Transverse colon (tissue), 4 donors: Measurements from ENCODE around the gene TOLLIP. TPM values are rescaled to one million over a fixed set of nuclear protein-coding genes. Genes with fewer than 3 reads are reported as not detected.

Experiments used
- DNase-seq: peaks from one replicate; pipeline ENCODE4 v3.0.0-alpha.2; 2019
- H3K27ac ChIP-seq, 4 donors: fragments of 200-600 bp; sonication (generic); 2 replicates each; pipeline ENCODE4 v1.5.1; 2016 to 2018; ENCODE audit warnings: inconsistent platforms in 4 of 4
- H3K27me3 ChIP-seq: fragments of 200-600 bp; sonication (generic); 2 replicates; pipeline ENCODE4 v1.5.1; 2017; ENCODE audit warnings: inconsistent platforms
- H3K36me3 ChIP-seq, 4 donors: fragments of 200-600 bp; sonication (generic); 2 replicates each; pipeline ENCODE4 v1.5.1; 2017 to 2019; ENCODE audit warnings: inconsistent platforms in 4 of 4
- H3K4me1 ChIP-seq, 4 donors: fragments of 200-600 bp; sonication (generic); 2 replicates each; pipeline ENCODE4 v1.5.1; 2017 to 2020; ENCODE audit warnings: inconsistent platforms in 4 of 4
- H3K4me3 ChIP-seq, 4 donors: fragments of 200-600 bp; sonication (generic); 1 replicate in 1 of 4; 2 replicates in 3 of 4; pipeline versions ENCODE4 v1.5.1 to v1.6.1; 2017 to 2019; ENCODE audit warnings: inconsistent platforms in 4 of 4
- H3K9me3 ChIP-seq, 2 donors: fragments of 200-600 bp; sonication (generic); 2 replicates each; pipeline ENCODE4 v1.5.1; 2017 to 2019; ENCODE audit warnings: inconsistent platforms in 2 of 2
- EP300 ChIP-seq: sonication (generic); formaldehyde crosslinking; IDR thresholded peaks from one replicate; pipeline ENCODE4 v1.6.1; 2017; ENCODE audit warnings: antibody characterized with exemption, low read depth
- POLR2A ChIP-seq: fragments of 450-650 bp; IDR thresholded peaks from one replicate; pipeline ENCODE4 v1.6.1; 2016; ENCODE audit warnings: antibody characterized with exemption, mild to moderate bottlenecking, moderate library complexity
- POLR2AphosphoS5 ChIP-seq, 3 donors: sonication (generic); formaldehyde crosslinking; IDR thresholded peaks; one replicate each; pipeline ENCODE4 v1.6.1; 2016; ENCODE audit warnings: antibody characterized with exemption in 3 of 3
- WGBS, 2 donors: methylation state at CpG; one replicate each; pipeline ENCODE4 v1.1.5; 2018; ENCODE audit warnings: low coverage in 1 of 2; 5-methylcytosine and 5-hydroxymethylcytosine counted together
- in situ Hi-C, 4 donors: fragments of 200-750 bp; cut with MboI; loops; one replicate each; pipeline versions ENCODE4 v1.15.0 to v1.15.1; 2017; ENCODE audit warnings: low sequenced_read_pairs in 3 of 4, low pct_ligation_motif_present in 1 of 4, low pct_unique_long_range_greater_than_20kb in 1 of 4
- intact Hi-C: fragments of 100-400 bp; cut with DNase I; formaldehyde crosslinking; loops from one replicate; pipeline ENCODE4 v1.15.1; 2023; ENCODE audit warnings: low total_unique reads
- total RNA-seq, 4 donors: library from RNA; depleted of rRNA; stranded (reverse); fragments of >200 nt; gene quantifications; one replicate each; pipeline ENCODE4 v1.1.0, GENCODE V29; 2016
- TF ChIP-seq, protein P1 (sequence below), 5 experiments: fragments of 200-600 bp in 3 of 5; fragments of 450-650 bp in 2 of 5; sonication (generic) in 3 of 5; IDR thresholded peaks; 1 replicate in 2 of 5; 2 replicates in 3 of 5; pipeline ENCODE4 v1.5.1; 2016 to 2017; ENCODE audit warnings: antibody characterized with exemption in 5 of 5, inconsistent platforms in 3 of 5, mild to moderate bottlenecking in 2 of 5, moderate library complexity in 1 of 5

Gene TOLLIP
- total RNA-seq, 4 donors from 2014 or later: 25.9 to 132 (median 50.4) TPM

DNA sequence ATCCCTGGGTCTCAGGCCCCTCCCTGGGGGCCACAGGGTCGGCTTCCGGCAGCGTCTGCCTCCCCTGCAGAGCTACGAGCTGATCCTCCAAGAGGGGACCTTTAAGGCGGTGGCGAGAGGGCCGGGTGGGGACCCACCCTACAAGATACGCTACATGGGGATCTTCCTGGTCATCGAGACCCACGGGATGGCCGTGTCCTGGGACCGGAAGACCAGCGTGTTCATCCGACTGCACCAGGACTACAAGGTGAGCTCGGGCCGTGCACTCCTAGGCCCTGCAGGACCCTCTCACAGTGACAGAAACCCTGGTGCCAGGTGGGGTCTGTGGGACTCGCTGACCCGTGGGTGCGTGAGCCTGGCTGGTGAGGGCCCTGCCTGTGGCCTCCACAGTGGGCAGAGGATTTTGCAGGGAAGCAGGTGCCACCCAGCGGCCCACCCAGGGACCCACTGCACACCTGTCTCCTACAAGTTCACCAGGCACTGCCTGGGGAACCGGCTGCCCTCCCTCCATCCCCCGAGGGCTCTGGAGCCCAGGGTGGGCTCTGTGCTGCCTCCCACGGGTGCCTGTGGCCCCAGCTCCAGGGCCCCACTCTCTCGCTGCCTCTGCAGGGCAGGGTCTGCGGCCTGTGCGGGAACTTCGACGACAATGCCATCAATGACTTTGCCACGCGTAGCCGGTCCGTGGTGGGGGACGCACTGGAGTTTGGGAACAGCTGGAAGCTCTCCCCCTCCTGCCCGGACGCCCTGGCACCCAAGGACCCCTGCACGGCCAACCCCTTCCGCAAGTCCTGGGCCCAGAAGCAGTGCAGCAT lies 72.9 kb downstream of the TOLLIP start:
- no peak overlapping the region for H3K4me3 ChIP-seq
- no peaks in the 10 kb centered on the region for H3K27me3 ChIP-seq
- peaks cover 7 to 40% (median 37%) of the 10 kb centered on the region in 4 donors for H3K4me1 ChIP-seq
- intact Hi-C loops (no loop called here), in situ Hi-C loops (no loop called here)
- no peaks in the 10 kb centered on the region for H3K9me3 ChIP-seq
- TF ChIP-seq POLR2A: no peak
- TF ChIP-seq, protein P1, sequence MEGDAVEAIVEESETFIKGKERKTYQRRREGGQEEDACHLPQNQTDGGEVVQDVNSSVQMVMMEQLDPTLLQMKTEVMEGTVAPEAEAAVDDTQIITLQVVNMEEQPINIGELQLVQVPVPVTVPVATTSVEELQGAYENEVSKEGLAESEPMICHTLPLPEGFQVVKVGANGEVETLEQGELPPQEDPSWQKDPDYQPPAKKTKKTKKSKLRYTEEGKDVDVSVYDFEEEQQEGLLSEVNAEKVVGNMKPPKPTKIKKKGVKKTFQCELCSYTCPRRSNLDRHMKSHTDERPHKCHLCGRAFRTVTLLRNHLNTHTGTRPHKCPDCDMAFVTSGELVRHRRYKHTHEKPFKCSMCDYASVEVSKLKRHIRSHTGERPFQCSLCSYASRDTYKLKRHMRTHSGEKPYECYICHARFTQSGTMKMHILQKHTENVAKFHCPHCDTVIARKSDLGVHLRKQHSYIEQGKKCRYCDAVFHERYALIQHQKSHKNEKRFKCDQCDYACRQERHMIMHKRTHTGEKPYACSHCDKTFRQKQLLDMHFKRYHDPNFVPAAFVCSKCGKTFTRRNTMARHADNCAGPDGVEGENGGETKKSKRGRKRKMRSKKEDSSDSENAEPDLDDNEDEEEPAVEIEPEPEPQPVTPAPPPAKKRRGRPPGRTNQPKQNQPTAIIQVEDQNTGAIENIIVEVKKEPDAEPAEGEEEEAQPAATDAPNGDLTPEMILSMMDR (IDR thresholded peaks at IDR 0.05): no peak
- no peak for TF ChIP-seq EP300
- no peak for TF ChIP-seq POLR2AphosphoS5 (IDR thresholded peaks at IDR 0.05)
- peak overlapping the region; percentile 41 to 81 (median 56) for H3K27ac ChIP-seq
- no peaks in the 10 kb centered on the region for H3K36me3 ChIP-seq
- no peak for DNase-seq
- 76% methylated on average over 32 of the region's 37 CpGs; no CpG with 5 or more reads in 1 of the 2 donors for WGBS, 2 donors

DNA sequence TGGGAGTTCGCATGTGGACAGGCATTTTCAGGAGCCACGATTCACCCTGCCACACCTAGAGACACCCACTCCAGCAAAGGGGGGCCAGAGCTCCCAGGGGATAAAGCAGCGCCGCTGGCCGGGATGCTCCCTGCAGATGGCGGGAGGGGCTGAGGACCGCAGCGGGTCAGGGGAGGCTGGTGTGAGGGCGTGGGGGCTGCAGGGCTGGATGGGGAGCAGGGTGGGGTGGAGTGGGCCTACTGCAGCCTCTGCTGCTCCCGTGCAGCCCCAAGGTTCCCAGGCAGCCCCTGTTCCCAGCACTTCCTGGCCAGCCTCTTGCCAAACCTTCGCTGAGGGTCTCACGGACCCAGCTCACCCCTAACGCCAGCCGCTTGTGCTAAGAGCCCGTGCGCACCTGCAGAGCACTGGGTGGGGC lies 73.5 kb downstream of the TOLLIP start:
- intact Hi-C loops (no loop called here), in situ Hi-C loops (no loop called here)
- no peak for TF ChIP-seq POLR2AphosphoS5 (IDR thresholded peaks at IDR 0.05)
- no peak for TF ChIP-seq POLR2A
- no peak for TF ChIP-seq EP300
- TF ChIP-seq, protein P1 (IDR thresholded peaks at IDR 0.05): no peak
- Histone ChIP-seq H3K27ac (peak overlapping the region in 2 of 4 donors; percentile 64 to 81), H3K9me3 (no peaks in the 10 kb centered on the region), H3K36me3 (no peaks in the 10 kb centered on the region), H3K4me1 (peaks cover 7 to 45% (median 38%) of the 10 kb centered on the region in 4 donors), H3K27me3 (no peaks in the 10 kb centered on the region), H3K4me3 (no peak overlapping the region)
- peak; percentile 5 for DNase-seq
- WGBS, 2 donors: 77 to 80% methylated on average over 2 to 14 of the region's 16 CpGs

DNA sequence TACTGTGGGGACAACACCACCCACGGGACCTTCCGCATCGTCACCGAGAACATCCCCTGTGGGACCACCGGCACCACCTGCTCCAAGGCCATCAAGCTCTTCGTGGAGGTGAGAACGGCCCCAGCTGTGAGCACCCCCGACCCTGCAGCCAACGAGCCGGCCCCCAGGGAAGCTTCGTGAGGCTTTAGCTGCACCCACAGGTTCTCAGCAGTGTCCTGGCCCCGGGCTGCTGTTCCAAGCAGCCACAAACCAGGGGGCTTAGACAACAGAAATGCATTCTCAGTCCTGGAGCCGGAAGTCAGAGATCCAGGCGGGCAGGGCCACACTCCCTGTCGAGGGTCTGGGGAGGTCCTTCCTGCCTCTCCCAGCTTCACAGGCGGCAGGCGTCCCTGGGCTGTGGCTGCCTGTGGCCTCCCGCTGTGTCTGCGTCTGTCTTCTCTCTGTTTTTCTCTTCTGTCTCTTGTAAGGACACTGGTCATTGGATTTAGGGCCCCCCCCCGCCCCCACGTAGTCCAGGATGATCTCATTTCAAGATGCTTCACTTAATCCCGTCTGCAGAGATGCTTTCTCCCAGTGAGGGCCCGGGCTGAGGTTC lies 74.0 kb downstream of the TOLLIP start:
- in situ Hi-C loops: no loop called here
- H3K9me3 ChIP-seq: no peaks in the 10 kb centered on the region
- peak overlapping the region in 1 of 4 donors; percentile 81 for H3K27ac ChIP-seq
- no peak overlapping the region for H3K4me3 ChIP-seq
- 79 to 86% methylated on average over 9 to 23 of the region's 23 CpGs for WGBS, 2 donors
- TF ChIP-seq POLR2A: no peak
- TF ChIP-seq EP300: no peak
- TF ChIP-seq, protein P1 (IDR thresholded peaks at IDR 0.05): no peak
- no peak for TF ChIP-seq POLR2AphosphoS5 (IDR thresholded peaks at IDR 0.05)
- peak; percentile 7 for DNase-seq
- intact Hi-C loops: no loop called here
- H3K4me1 ChIP-seq: peaks cover 7 to 47% (median 38%) of the 10 kb centered on the region in 4 donors
- no peaks in the 10 kb centered on the region for H3K27me3 ChIP-seq
- no peaks in the 10 kb centered on the region for H3K36me3 ChIP-seq

DNA sequence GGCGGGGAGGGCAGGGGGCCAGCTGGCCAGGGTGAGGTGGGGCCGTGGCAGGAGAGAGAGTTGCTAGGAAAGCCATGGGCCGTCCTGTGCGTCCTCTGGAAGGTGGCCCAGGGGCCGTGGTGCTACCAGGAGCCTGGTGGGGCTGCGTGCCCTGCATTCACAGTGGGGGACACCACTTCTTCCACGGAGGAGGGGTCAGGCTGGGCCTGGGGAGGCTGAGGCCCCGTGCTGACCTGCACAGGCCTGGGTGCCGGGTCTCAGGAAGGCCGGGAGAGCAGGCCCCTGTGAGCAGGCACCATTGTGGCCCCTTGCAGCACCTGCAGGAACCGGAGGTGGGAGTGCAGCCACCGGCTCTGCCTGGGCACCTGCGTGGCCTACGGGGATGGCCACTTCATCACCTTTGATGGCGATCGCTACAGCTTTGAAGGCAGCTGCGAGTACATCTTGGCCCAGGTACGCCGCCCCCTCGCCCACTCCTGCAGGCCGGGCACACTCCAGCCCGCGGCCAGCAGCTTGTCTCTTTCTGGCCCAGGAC lies 74.6 kb downstream of the TOLLIP start:
- in situ Hi-C loops (no loop called here), intact Hi-C loops (no loop called here)
- H3K36me3 ChIP-seq: no peaks in the 10 kb centered on the region
- no peaks in the 10 kb centered on the region for H3K27me3 ChIP-seq
- TF ChIP-seq EP300 (no peak), POLR2AphosphoS5 (IDR thresholded peaks at IDR 0.05) (no peak), POLR2A (no peak)
- TF ChIP-seq, protein P1 (IDR thresholded peaks at IDR 0.05): no peak
- H3K4me1 ChIP-seq: peaks cover 7 to 52% (median 39%) of the 10 kb centered on the region in 4 donors
- WGBS, 2 donors: 83% methylated on average over 17 of the region's 23 CpGs; no CpG with 5 or more reads in 1 of the 2 donors
- H3K9me3 ChIP-seq: no peaks in the 10 kb centered on the region
- peak overlapping the region in 1 of 4 donors; percentile 10 for H3K27ac ChIP-seq
- H3K4me3 ChIP-seq: no peak overlapping the region
- DNase-seq: peak; percentile 7
